Measurements from ENCODE around the gene KIR3DL2.
"Not testable (repeated sequence)": the region's sequence is repeated elsewhere in the genome, so short reads cannot be mapped to it uniquely, and the experiment has no call there.

Gene KIR3DL2

DNA sequence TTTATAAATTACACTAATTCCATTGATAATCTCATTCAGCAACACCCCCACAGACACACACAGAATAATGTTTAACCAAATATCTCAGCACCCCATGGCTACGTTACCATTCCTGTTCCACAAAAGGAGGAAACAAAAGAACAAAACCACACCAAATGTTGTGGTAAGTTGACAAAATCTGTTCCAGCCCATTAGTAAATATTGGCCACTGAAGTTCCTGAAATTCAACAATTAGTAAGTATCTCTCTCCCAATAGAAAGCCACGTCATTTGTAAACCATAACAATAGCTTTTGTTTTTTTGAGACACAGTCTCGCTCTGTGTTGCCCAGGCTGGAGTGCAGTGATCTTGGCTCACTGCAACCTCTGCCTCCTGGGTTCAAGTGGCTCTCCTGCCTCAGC, 21.5 kb downstream of the KIR3DL2 start:
- no peak for DNase-seq (ENCODE audit: low read depth in 2 of 2)

DNA sequence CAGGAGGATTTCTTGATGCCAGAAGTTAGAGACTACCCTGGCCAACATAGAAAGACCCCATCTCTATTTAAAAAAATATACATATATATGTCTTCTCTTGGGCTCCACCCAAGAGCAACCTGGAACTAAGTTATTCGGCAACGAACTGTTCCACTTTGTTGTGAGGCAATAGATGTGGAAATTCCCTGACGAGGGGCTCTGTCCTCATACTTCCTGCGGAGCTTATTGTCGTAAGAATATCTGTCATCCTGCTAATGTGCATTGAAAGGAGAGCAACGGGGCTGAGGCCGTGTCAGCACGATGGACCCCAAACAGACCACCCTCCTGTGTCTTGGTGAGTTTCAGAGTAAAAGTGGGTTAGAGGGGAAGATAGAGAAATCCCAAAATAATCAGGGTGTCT, 23.7 kb downstream of the KIR3DL2 start, which contains the start of gene FCAR:
TSS of gene FCAR (plus strand) at position 246 of the 400 bp plus-strand sequence. CDS start at position 301, 55 bp downstream.
- DNase-seq (ENCODE audit: low read depth in 2 of 2) = no peak

DNA sequence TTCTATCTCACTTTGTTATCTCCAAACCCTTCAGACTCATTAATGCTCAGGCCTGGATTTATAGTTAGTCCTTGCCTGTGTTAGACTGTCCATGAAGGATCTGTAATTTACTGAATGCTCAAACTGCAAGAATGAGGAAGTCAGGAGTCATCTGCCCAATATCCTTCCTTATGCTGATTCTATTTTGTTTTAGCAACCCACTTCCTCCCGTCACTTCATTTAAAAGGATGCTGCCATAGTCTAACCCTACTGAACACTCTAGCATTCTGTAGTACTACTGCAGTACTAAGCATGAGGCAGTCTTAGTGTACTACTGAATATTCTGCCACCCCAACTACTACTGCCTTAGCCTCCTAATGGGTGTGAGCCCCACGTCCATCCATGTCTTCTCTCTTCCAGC, 25.3 kb downstream of the KIR3DL2 start:
- no peak for DNase-seq (ENCODE audit: low read depth in 2 of 2)

- no peak for DNase-seq (ENCODE audit: low read depth in 2 of 2)
Measured at GRCh38 chr19:54877471-54877870, 27.2 kb downstream of the KIR3DL2 start.

DNA sequence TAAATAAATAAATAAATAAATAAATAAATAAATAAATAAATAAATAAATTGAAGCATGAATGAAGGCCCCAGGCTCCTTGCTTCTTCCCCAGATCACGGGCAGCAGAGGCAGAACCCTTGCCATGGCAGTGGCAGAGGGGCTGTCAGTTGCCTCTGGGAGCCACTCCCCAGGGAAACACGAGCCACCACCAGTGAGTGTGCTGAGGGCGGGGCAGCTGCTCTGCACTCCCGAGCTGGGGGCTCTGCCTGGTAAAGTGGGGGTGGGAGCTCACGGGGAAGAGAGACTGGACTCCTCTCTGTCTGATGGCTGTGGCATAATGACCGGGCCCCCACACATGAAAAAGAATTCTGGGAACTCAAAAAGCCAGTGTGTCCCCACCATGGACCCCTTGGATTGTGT, 31.6 kb downstream of the KIR3DL2 start:
- no peak for DNase-seq (ENCODE audit: low read depth in 2 of 2)

DNA sequence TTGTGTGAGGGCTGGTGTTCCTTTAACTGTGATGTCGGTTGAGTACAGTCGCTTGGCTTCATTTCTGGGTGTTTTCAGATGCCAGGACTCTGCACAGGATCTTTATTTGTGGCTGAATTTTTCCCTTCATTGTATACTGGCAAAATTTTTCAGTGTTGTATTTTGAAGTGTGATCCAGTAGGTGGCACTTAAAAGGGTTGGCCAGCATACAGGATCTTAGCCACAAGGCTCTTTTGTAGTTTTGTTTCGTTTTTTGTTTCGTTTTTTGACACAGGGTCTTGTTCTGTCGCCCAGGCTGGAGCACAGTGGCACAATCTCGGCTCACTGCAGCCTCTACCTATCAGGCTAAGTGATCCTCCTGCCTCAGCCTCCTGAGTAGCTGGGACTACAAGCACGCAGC, 32.5 kb downstream of the KIR3DL2 start:
- DNase-seq (ENCODE audit: low read depth in 2 of 2) = no peak

- no peak for DNase-seq (ENCODE audit: low read depth in 2 of 2)
Measured at GRCh38 chr19:54883228-54883627, 33.0 kb downstream of the KIR3DL2 start.

DNA sequence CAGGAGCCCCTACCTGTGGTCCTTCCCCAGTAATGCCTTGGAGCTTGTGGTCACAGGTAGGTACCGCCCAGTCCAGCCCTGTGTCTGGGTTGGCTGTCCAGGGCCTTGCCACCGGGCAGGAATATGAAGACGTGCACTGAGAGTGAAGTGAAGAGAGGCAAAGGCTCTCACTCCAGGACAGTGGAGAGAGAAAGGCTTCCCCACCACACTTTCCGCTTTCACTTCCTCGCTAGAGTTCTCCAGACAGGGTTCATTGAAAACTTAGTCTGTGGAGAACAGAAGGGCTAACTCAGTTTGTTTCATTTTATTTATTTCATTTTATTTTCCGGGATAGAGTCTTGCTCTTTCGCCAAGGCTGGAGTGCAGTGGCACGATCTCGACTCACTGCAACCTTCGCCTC, 38.0 kb downstream of the KIR3DL2 start:
- no peak for DNase-seq (ENCODE audit: low read depth in 2 of 2)

DNA sequence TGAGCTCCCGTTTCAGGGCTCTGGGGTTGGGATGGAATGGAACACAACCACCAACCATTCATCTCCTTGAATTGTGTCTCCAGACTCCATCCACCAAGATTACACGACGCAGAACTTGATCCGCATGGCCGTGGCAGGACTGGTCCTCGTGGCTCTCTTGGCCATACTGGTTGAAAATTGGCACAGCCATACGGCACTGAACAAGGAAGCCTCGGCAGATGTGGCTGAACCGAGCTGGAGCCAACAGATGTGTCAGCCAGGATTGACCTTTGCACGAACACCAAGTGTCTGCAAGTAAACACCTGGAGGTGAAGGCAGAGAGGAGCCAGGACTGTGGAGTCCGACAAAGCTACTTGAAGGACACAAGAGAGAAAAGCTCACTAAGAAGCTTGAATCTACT, 39.3 kb downstream of the KIR3DL2 start:
- DNase-seq (ENCODE audit: low read depth in 2 of 2) = no peak

- no peak for DNase-seq (ENCODE audit: low read depth in 2 of 2)
Measured at GRCh38 chr19:54893406-54893805, 43.2 kb downstream of the KIR3DL2 start.

DNA sequence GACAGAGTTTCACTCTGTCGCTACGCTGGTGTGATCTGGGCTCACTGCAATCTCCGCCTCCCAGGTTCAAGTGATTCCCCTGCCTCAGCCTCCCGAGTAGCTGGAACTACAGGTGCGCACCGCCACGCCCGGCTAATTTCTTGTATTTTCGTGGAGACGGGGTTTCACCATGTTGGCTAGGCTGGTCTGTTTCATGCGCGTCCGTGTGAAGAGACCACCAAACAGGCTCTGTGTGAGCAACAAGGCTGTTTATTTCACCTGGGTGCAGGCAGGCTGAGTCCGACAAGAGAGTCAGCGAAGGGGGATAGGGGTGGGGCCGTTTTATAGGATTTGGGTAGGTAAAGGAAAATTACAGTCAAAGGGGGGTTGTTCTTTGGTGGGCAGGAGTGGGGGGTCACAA, 43.9 kb downstream of the KIR3DL2 start:
- not testable (repeated sequence) for DNase-seq (ENCODE audit: low read depth in 2 of 2)

- DNase-seq (ENCODE audit: low read depth in 2 of 2) = no peak
Measured at GRCh38 chr19:54896036-54896435, 45.8 kb downstream of the KIR3DL2 start.

- not testable (repeated sequence) for DNase-seq (ENCODE audit: low read depth in 2 of 2)
Measured at GRCh38 chr19:54898685-54899084, 48.4 kb downstream of the KIR3DL2 start.

- DNase-seq (ENCODE audit: low read depth in 2 of 2) = not testable (repeated sequence)
Measured at GRCh38 chr19:54899646-54900045, 49.4 kb downstream of the KIR3DL2 start.

DNA sequence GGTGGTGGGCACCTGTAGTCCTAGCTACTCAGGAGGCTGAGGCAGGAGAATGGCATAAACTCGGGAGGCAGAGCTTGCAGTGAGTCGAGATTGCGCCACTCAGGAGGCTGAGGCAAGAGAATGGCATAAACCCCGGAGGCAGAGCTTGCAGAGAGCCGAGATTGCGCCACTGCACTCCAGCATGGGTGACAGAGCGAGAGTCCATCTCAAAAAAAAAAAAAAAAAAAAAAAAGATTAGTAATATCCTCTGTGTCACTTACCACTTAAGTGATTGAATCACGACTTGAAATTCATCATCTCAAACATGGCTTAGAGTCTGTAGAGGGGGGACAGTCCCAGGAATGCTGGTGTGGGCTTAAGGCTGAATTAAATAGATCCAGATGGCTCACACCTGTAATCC, 50.9 kb downstream of the KIR3DL2 start:
- not testable (repeated sequence) for DNase-seq (ENCODE audit: low read depth in 2 of 2)

DNA sequence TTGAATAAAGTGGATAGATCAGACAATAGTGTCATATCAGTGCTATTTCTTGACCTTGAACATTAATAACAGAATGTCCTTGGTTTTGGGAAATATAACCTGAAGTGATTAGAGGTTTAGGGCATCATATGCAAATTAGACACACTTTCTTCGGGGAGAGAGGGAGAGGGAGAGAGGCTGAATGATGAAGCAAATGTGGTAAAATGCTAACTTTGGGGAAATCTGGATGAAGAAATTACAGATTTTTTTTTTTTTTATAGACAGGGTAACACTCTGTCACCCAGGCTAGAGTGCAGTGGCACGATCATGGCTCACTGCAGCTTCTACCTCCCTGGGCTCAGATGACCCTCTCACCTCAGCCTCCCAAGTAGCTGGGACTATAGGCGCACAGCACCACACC, 51.8 kb downstream of the KIR3DL2 start:
- DNase-seq (ENCODE audit: low read depth in 2 of 2) = no peak

- no peak for DNase-seq (ENCODE audit: low read depth in 2 of 2)
Measured at GRCh38 chr19:54903303-54903702, 53.1 kb downstream of the KIR3DL2 start.

DNA sequence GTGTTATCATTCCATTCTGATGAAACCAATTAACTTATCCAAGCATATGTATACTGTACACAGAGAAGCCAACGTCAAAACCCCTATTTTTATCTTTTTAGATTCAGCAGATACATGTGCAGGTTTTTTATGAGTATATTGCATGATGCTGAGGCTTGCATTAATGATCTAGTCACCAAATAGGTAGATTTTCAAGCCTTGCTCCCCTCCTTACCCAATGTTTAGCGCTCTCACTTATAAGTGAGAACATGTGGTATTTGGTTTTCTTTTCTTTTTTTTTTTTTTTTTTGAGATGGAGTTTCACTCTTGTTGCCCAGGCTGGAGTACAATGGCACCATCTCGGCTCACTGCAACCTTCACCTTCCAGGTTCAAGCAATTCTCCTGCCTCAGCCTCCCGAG, 54.0 kb downstream of the KIR3DL2 start:
- not testable (repeated sequence) for DNase-seq (ENCODE audit: low read depth in 2 of 2)

DNA sequence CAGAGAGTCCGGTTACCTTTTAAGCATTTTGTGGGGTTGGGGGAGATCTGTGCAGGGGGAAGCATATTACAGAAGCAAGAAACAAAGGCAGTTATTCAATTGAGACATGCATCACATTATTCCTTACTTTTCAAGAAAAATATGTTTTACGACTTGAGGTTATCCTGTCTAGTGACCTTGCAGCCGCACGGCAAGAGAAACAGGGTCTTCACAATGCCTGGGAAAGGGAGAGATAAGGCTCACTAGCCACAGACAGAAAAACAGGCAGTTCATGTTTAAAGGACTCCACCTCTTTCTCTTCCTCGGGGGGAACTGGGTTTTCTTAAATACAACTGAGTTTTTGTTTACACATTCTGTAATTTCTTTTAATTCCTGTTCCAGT, 55.2 kb downstream of the KIR3DL2 start:
- DNase-seq (ENCODE audit: low read depth in 2 of 2) = no peak

DNA sequence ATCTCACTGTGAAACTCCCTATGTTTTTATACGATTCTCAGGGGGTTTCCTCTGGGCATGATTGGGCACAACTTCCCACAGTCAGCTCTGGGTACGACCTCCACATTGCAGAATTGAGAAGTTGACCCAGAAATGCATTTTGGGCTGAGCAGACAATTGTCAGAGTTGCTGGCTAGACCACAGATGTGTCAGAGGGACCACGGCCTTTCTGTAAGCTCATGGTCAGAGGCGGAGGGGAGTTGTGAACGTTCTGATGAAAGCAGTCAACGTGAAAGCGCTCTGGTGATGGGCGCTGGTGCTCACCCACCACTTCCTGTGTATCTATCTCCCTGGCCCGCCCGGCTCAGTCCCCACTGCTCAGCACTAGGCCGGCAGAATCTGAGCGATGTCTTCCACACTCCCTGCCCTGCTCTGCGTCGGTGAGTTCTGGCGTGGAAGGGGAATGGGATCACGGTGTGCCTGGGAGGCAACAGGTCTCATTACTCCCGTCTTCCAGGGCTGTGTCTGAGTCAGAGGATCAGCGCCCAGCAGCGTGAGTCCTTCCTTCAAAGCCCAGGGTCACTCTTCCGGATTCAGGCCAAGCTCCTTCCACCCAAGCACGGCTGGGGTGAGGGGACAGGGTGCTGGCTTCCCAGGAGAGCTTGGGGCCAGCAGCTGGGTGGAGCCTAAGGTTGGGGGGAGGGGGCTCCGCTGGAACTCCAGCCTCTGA, 55.7 kb downstream of the KIR3DL2 start, which contains the start of gene NCR1:
TSS of gene NCR1 (plus strand) at position 346 of the 709 bp plus-strand sequence. CDS start at position 386, 40 bp downstream.
- DNase-seq (ENCODE audit: low read depth in 2 of 2) = no peak

DNA sequence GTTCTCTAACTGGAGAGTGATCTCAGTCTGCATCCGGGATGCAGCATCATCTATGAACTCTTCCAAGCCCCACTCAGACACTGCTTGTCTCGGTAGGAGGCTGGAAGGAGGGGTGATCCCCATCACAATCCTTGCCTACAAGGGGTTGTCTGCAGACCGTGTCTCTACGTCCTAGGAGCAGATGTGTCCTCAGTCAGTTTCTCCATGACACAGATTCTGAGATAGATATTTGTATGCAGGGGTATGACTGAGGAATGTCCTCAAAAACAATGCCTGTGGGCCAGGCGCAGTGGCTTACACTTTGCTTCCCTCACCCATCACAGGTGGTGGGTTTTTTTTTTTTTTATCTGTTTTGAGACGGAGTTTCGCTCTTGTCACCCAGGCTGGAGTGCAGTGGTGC, 56.6 kb downstream of the KIR3DL2 start:
- DNase-seq (ENCODE audit: low read depth in 2 of 2) = no peak

DNA sequence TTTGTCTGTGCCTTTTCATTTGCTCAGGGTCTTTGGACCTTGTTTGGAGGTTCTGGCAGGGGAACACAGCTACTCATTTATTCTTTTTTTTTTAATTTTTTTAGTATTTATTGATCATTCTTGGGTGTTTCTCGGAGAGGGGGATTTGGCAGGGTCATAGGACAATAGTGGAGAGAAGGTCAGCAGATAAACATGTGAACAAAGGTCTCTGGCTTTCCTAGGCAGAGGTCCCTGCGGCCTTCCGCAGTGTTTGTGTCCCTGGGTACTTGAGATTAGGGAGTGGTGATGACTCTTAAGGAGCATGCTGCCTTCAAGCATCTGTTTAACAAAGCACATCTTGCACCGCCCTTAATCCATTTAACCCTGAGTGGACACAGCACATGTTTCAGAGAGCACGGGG, 57.7 kb downstream of the KIR3DL2 start:
- DNase-seq (ENCODE audit: low read depth in 2 of 2) = not testable (repeated sequence)
